Mesenchymal stem cell (in vitro differentiated cells and primary cell): ENCODE data around the gene SEH1L.
"Not testable (repeated sequence)": the region's sequence is repeated elsewhere in the genome, so short reads cannot be mapped to it uniquely, and the experiment has no call there.

ENCODE experiments used
- DNase-seq: peaks from one replicate; pipeline ENCODE4 v3.0.0-alpha.2; 2013
- H2AFZ ChIP-seq: one replicate; pipeline ENCODE4 v1.6.1; 2013; ENCODE audit warnings: low read depth, mild to moderate bottlenecking, control low read depth, inconsistent platforms, low read length, moderate library complexity
- H2AK5ac ChIP-seq: 2 replicates; pipeline ENCODE4 v1.6.1; 2013; ENCODE audit warnings: low read length, moderate library complexity, mild to moderate bottlenecking, inconsistent platforms; ENCODE audit not compliant: severe bottlenecking
- H2BK120ac ChIP-seq: one replicate; pipeline ENCODE4 v1.6.1; 2013; ENCODE audit warnings: low read depth, mild to moderate bottlenecking, inconsistent platforms, low read length, moderate library complexity
- H2BK12ac ChIP-seq, 2 experiments: one replicate each; pipeline ENCODE4 v1.6.1; 2013; ENCODE audit warnings: inconsistent platforms in 2 of 2, low read length in 2 of 2, mild to moderate bottlenecking in 2 of 2, moderate library complexity in 2 of 2, control low read depth in 1 of 2
- H2BK15ac ChIP-seq: one replicate; pipeline ENCODE4 v1.6.1; 2013; ENCODE audit warnings: mild to moderate bottlenecking, low read depth, inconsistent platforms; ENCODE audit not compliant: poor library complexity, severe bottlenecking
- H2BK5ac ChIP-seq: 2 replicates; pipeline ENCODE4 v1.6.1; 2013; ENCODE audit warnings: low read depth, mild to moderate bottlenecking, low read length, control low read depth, inconsistent platforms; ENCODE audit not compliant: poor library complexity, severe bottlenecking
- H3K14ac ChIP-seq, 2 experiments: one replicate each; pipeline ENCODE4 v1.6.1; 2013; ENCODE audit warnings: inconsistent platforms in 2 of 2, low read length in 2 of 2, control low read depth in 1 of 2, mild to moderate bottlenecking in 1 of 2, moderate library complexity in 1 of 2
- H3K18ac ChIP-seq, 2 experiments: one replicate each; pipeline ENCODE4 v1.6.1; 2013; ENCODE audit warnings: inconsistent platforms in 2 of 2, low read length in 2 of 2, control low read depth in 1 of 2, low read depth in 1 of 2, mild to moderate bottlenecking in 1 of 2
- H3K23ac ChIP-seq, 2 experiments: one replicate each; pipeline ENCODE4 v1.6.1; 2013; ENCODE audit warnings: inconsistent platforms in 2 of 2, low read length in 2 of 2, mild to moderate bottlenecking in 2 of 2, moderate library complexity in 2 of 2, control low read depth in 1 of 2
- H3K27ac ChIP-seq: 2 replicates; pipeline ENCODE4 v1.5.1; 2013; ENCODE audit warnings: mild to moderate bottlenecking, moderate library complexity, low read length, control low read depth, inconsistent platforms; ENCODE audit not compliant: poor library complexity, severe bottlenecking
- H3K27me3 ChIP-seq, 2 experiments: 2 replicates each; pipeline versions ENCODE4 v1.6.1 to v1.7.0; 2013; ENCODE audit warnings: low read length in 2 of 2, mild to moderate bottlenecking in 2 of 2, moderate library complexity in 2 of 2, control low read depth in 1 of 2, inconsistent platforms in 1 of 2; ENCODE audit not compliant: control insufficient read depth in 1 of 2, insufficient read depth in 1 of 2
- H3K36me3 ChIP-seq, 2 experiments: 2 replicates each; pipeline versions ENCODE4 v1.6.1 to v1.7.0; 2013; ENCODE audit warnings: low read length in 2 of 2, control low read depth in 1 of 2, inconsistent platforms in 1 of 2, low read depth in 1 of 2, mild to moderate bottlenecking in 1 of 2; ENCODE audit not compliant: insufficient read depth in 2 of 2, control insufficient read depth in 1 of 2
- H3K4ac ChIP-seq, 2 experiments: one replicate each; pipeline ENCODE4 v1.6.1; 2013; ENCODE audit warnings: inconsistent platforms in 2 of 2, low read length in 2 of 2, mild to moderate bottlenecking in 2 of 2, moderate library complexity in 2 of 2, control low read depth in 1 of 2, low read depth in 1 of 2
- H3K4me1 ChIP-seq: 2 replicates; pipeline ENCODE4 v1.6.1; 2013; ENCODE audit warnings: low read depth, low read length, control low read depth; ENCODE audit not compliant: control insufficient read depth, insufficient read depth
- H3K4me2 ChIP-seq: 2 replicates; pipeline ENCODE4 v1.6.1; 2013; ENCODE audit warnings: low read length, mild to moderate bottlenecking, inconsistent platforms; ENCODE audit not compliant: poor library complexity, severe bottlenecking
- H3K4me3 ChIP-seq, 2 experiments: 2 replicates each; pipeline versions ENCODE4 v1.5.1 to v1.7.0; 2013; ENCODE audit warnings: low read length in 2 of 2, mild to moderate bottlenecking in 2 of 2, control low read depth in 1 of 2, low read depth in 1 of 2; ENCODE audit not compliant: insufficient read depth in 1 of 2
- H3K79me1 ChIP-seq: replicated peaks from 2 replicates; pipeline ENCODE4 v1.6.1; 2013; ENCODE audit warnings: mild to moderate bottlenecking, control low read depth, low read length, inconsistent platforms; ENCODE audit not compliant: poor library complexity, severe bottlenecking
- H3K9ac ChIP-seq: 2 replicates; pipeline ENCODE4 v1.7.0; 2013; ENCODE audit warnings: mild to moderate bottlenecking, low read length, moderate library complexity
- H3K9me3 ChIP-seq: 2 replicates; pipeline ENCODE4 v1.7.0; 2013; ENCODE audit warnings: mild to moderate bottlenecking, low read length; ENCODE audit not compliant: control insufficient read depth
- H4K8ac ChIP-seq: one replicate; pipeline ENCODE4 v1.6.1; 2013; ENCODE audit warnings: inconsistent platforms, mild to moderate bottlenecking, low read length, moderate library complexity
- H4K91ac ChIP-seq: one replicate; pipeline ENCODE4 v1.6.1; 2013; ENCODE audit warnings: mild to moderate bottlenecking, low read length, inconsistent platforms
- WGBS: methylation state at CpG from one replicate; pipeline ENCODE4 v1.1.7; 2013; ENCODE audit warnings: mixed read lengths; 5-methylcytosine and 5-hydroxymethylcytosine counted together

The SEH1L gene

DNA sequence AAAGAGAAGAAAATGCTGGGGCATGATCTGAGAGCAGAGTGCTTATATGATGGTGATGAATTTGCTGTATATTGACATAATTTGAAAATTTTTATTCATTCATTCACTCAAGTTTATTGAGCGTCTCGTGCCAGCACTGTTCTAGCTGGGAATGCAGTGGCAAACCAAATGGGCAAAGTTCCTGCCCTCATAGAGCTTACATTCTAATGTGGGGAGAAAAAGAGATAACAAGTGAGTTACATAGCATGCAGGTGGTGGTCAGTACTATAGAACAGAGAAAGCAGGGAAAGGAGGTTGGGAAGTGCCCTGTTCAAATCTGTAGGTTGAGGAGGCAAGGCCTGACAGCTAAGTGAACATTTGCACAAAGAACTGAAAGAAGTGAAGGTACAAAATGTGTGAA, 47.6 kb downstream of the SEH1L start:
- Histone ChIP-seq H2BK12ac (peak overlapping the region in 1 of 2 experiments; percentile 49), H2BK15ac (no peak overlapping the region), H4K91ac (no peak overlapping the region), H3K18ac (no peak overlapping the region), H3K9me3 (no peaks in the 10 kb centered on the region), H3K9ac (no peak overlapping the region), H3K27me3 (no peaks in the 10 kb centered on the region), H2AK5ac (no peak overlapping the region), H3K4ac (no peak overlapping the region), H3K27ac (no peak overlapping the region), H3K4me1 (peaks cover 6% of the 10 kb centered on the region), H2BK5ac (no peak overlapping the region), H3K4me3 (no peak overlapping the region), H4K8ac (no peak overlapping the region), H3K36me3 (peaks cover 0 to 6% of the 10 kb centered on the region in 2 experiments), H3K4me2 (no peak overlapping the region), H2AFZ (no peak overlapping the region), H3K79me1 (peaks cover 10% of the 10 kb centered on the region), H2BK120ac (no peak overlapping the region), H3K14ac (no peak overlapping the region), H3K23ac (no peak overlapping the region)
- 100% methylated on average over 2 of the region's 2 CpGs for WGBS
- DNase-seq = no peak

DNA sequence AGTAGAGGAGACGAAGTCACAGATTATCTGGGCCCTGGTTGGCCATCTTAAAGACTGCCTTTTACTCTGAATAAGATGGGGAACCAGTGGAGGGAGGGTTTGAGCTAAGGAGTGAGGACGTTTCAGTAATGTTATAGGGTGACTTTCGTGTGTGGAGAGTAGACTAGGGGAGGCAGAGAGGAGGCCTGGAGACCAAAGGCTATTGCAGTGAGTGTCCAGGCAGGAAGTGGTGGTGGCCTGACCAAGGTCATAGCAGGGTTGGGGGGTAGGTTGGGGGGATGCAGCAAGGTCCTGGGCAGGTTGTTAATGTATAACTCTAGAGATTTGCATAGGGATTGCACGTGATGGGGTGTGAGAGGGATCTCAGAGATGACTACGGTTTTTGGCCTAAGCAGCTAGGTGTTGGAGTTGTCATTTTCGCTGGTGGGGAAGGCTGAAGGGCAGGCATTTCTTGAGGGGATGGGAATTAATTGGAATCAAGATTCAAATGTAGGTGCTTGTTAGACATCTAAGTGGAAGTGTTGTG, 48.2 kb downstream of the SEH1L start:
- H2BK15ac ChIP-seq = no peak overlapping the region
- DNase-seq = no peak
- no peaks in the 10 kb centered on the region for H3K9me3 ChIP-seq
- no peak overlapping the region for H2BK120ac ChIP-seq
- H3K4ac ChIP-seq = no peak overlapping the region
- peak overlapping the region in 1 of 2 experiments; percentile 71 for H2BK12ac ChIP-seq
- no peak overlapping the region for H3K4me2 ChIP-seq
- H4K91ac ChIP-seq = no peak overlapping the region
- H3K9ac ChIP-seq = no peak overlapping the region
- H2AFZ ChIP-seq = no peak overlapping the region
- H3K27ac ChIP-seq = no peak overlapping the region
- H3K23ac ChIP-seq = peak overlapping the region in 1 of 2 experiments; percentile 24
- no peak overlapping the region for H2AK5ac ChIP-seq
- H2BK5ac ChIP-seq = no peak overlapping the region
- no peaks in the 10 kb centered on the region for H3K27me3 ChIP-seq
- H3K4me3 ChIP-seq = no peak overlapping the region
- H3K36me3 ChIP-seq = peaks cover 3 to 11% of the 10 kb centered on the region in 2 experiments
- H3K4me1 ChIP-seq = peaks cover 6% of the 10 kb centered on the region
- H3K14ac ChIP-seq = peak overlapping the region in 1 of 2 experiments; percentile 31
- H4K8ac ChIP-seq = peak overlapping the region; percentile 8
- no peak overlapping the region for H3K18ac ChIP-seq
- H3K79me1 ChIP-seq = peaks cover 12% of the 10 kb centered on the region
- WGBS = 98% methylated on average over 6 of the region's 6 CpGs

DNA sequence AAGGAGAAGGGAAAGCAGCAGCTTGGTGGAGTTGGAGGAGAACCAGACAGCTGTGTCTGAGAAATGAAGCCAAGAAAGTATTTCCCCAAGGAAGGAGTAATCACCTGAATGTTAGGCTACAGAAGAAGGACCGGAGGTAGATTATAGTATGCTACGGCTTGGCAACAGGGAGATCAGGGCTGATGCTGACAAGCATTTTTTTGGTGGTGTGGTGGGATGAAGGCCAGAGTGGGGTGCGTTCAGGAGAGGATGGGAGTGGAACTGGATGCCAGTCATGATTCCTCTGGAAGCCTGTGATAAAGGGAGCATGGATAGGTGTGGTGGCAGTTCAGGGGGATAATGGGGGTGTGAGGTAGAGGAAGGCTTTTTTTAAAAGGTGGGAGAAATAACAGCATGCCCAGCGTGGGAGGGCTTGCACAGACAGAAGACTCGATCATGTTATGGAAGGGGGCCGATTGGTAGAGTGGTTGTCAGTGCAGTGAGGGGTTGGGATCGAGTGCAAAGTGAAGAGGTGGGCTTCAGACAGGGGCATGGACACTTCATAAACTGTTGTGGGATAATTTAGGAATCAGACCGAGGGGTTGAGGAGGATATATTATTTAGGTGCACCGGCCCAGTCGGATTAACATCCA, 49.0 kb downstream of the SEH1L start:
- Histone ChIP-seq H2AFZ (no peak overlapping the region), H3K4me1 (peaks cover 6% of the 10 kb centered on the region), H3K4ac (no peak overlapping the region), H3K79me1 (peaks cover 14% of the 10 kb centered on the region), H3K9me3 (no peaks in the 10 kb centered on the region), H3K27ac (no peak overlapping the region), H4K91ac (peak overlapping the region; percentile 7), H2BK5ac (no peak overlapping the region), H3K27me3 (no peaks in the 10 kb centered on the region), H2BK12ac (no peak overlapping the region), H3K36me3 (peaks cover 3 to 17% of the 10 kb centered on the region in 2 experiments), H3K4me3 (no peak overlapping the region), H3K14ac (no peak overlapping the region), H4K8ac (peak overlapping the region; percentile 7), H2BK120ac (no peak overlapping the region), H3K9ac (no peak overlapping the region), H3K23ac (no peak overlapping the region), H2BK15ac (no peak overlapping the region), H3K4me2 (no peak overlapping the region), H3K18ac (no peak overlapping the region), H2AK5ac (no peak overlapping the region)
- no peak for DNase-seq
- WGBS = 94% methylated on average over 10 of the region's 10 CpGs

DNA sequence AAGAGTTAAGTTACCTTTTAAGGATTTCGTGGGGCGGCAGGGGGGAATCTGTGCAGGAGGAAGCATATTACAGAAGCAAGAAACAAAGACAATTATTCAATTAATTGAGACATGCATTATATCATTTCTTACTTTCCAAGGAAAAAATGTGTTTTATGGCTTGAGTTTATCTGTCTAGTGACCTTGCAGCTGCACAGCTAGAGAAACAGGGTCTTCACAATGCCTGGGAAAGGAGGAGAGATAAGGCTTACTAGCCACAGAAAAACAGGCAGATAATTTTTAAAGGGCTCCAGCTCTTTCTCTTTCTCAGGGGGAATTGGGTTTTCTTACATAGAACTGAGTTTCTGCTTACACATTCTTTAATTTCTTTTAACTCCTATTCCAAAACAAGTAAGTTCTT, 49.5 kb downstream of the SEH1L start:
- not testable (repeated sequence) for H3K9me3 ChIP-seq, H3K4ac ChIP-seq, H2AFZ ChIP-seq, H3K4me1 ChIP-seq, H4K91ac ChIP-seq, H2BK15ac ChIP-seq, H2AK5ac ChIP-seq, DNase-seq, H3K4me2 ChIP-seq, H3K18ac ChIP-seq, H3K27me3 ChIP-seq, H2BK5ac ChIP-seq, H3K9ac ChIP-seq, H3K14ac ChIP-seq, H2BK120ac ChIP-seq, H3K27ac ChIP-seq, H3K23ac ChIP-seq, H2BK12ac ChIP-seq, H3K4me3 ChIP-seq, H4K8ac ChIP-seq
- WGBS = no CpG with 5 or more reads among the region's 2 CpGs
- peaks cover 14% of the 10 kb centered on the region for H3K79me1 ChIP-seq
- H3K36me3 ChIP-seq = peaks cover 3 to 17% of the 10 kb centered on the region in 2 experiments
